ENCODE results near the gene DGCR8.

The DGCR8 gene

GRCh38 chr22:20145832-20146223 is 65.8 kb downstream of the DGCR8 start:
- CTCF ChIA-PET = no interaction called here
- no peak for DNase-seq (ENCODE audit: extremely low spot score)
- TF ChIP-seq LEF1 (IDR thresholded peaks at IDR 0.05; ENCODE audit: borderline replicate concordance) = no peak
- TF ChIP-seq FOXK2 (IDR thresholded peaks at IDR 0.05) = no peak
- no peak for TF ChIP-seq HDGF (IDR thresholded peaks at IDR 0.05; ENCODE audit: borderline replicate concordance)
- no peak for TF ChIP-seq FOXA1 (IDR thresholded peaks at IDR 0.05)
- TF ChIP-seq TARDBP (IDR thresholded peaks at IDR 0.05) = no peak
- TF ChIP-seq NFRKB (IDR thresholded peaks at IDR 0.05) = no peak
- TF ChIP-seq CTBP1 (IDR thresholded peaks at IDR 0.05; ENCODE audit: borderline replicate concordance) = no peak
- no peak for TF ChIP-seq ARNT (IDR thresholded peaks at IDR 0.05)
- TF ChIP-seq SP1 (IDR thresholded peaks at IDR 0.05) = no peak
- no peak for TF ChIP-seq L3MBTL2 (conservative IDR thresholded peaks at IDR 0.05)
- no peak for TF ChIP-seq SUZ12 (IDR thresholded peaks at IDR 0.05)
- TF ChIP-seq ZNF384 (IDR thresholded peaks at IDR 0.05) = no peak
- no peak for TF ChIP-seq BHLHE40 (IDR thresholded peaks at IDR 0.05; ENCODE audit: borderline replicate concordance)
- TF ChIP-seq FOXM1 (IDR thresholded peaks at IDR 0.05; ENCODE audit: borderline replicate concordance) = no peak
- TF ChIP-seq ELF4 (IDR thresholded peaks at IDR 0.05) = no peak
- POLR2A ChIA-PET = no interaction called here

- DNase-seq (ENCODE audit: extremely low spot score) = no peak
- ChIA-PET CTCF (no interaction called here), POLR2A (no interaction called here)
- TF ChIP-seq SP1 (IDR thresholded peaks at IDR 0.05) (no peak), NFRKB (IDR thresholded peaks at IDR 0.05) (no peak), FOXK2 (IDR thresholded peaks at IDR 0.05) (no peak), ZNF384 (IDR thresholded peaks at IDR 0.05) (no peak), PKNOX1 (IDR thresholded peaks at IDR 0.05) (no peak), TARDBP (IDR thresholded peaks at IDR 0.05) (no peak), HDGF (IDR thresholded peaks at IDR 0.05; ENCODE audit: borderline replicate concordance) (no peak), FOXA1 (IDR thresholded peaks at IDR 0.05) (no peak), ARNT (IDR thresholded peaks at IDR 0.05) (no peak), SUZ12 (IDR thresholded peaks at IDR 0.05) (no peak), ELF4 (IDR thresholded peaks at IDR 0.05) (no peak), BHLHE40 (IDR thresholded peaks at IDR 0.05; ENCODE audit: borderline replicate concordance) (no peak), L3MBTL2 (conservative IDR thresholded peaks at IDR 0.05) (no peak), LEF1 (IDR thresholded peaks at IDR 0.05; ENCODE audit: borderline replicate concordance) (no peak), CTBP1 (IDR thresholded peaks at IDR 0.05; ENCODE audit: borderline replicate concordance) (no peak), FOXM1 (IDR thresholded peaks at IDR 0.05; ENCODE audit: borderline replicate concordance) (no peak)
Measured at GRCh38 chr22:20146777-20147176, 66.7 kb downstream of the DGCR8 start.

- TF ChIP-seq ELF4 (IDR thresholded peaks at IDR 0.05) (no peak), L3MBTL2 (conservative IDR thresholded peaks at IDR 0.05) (no peak), LEF1 (IDR thresholded peaks at IDR 0.05; ENCODE audit: borderline replicate concordance) (no peak), NFRKB (IDR thresholded peaks at IDR 0.05) (no peak), TARDBP (IDR thresholded peaks at IDR 0.05) (no peak), FOXK2 (IDR thresholded peaks at IDR 0.05) (no peak), ZNF384 (IDR thresholded peaks at IDR 0.05) (no peak), FOXM1 (IDR thresholded peaks at IDR 0.05; ENCODE audit: borderline replicate concordance) (no peak), ARNT (IDR thresholded peaks at IDR 0.05) (no peak), CTBP1 (IDR thresholded peaks at IDR 0.05; ENCODE audit: borderline replicate concordance) (no peak), SP1 (IDR thresholded peaks at IDR 0.05) (no peak), FOXA1 (IDR thresholded peaks at IDR 0.05) (no peak), PKNOX1 (IDR thresholded peaks at IDR 0.05) (no peak), BHLHE40 (IDR thresholded peaks at IDR 0.05; ENCODE audit: borderline replicate concordance) (no peak), SUZ12 (IDR thresholded peaks at IDR 0.05) (no peak), HDGF (IDR thresholded peaks at IDR 0.05; ENCODE audit: borderline replicate concordance) (no peak)
- ChIA-PET CTCF (interaction anchor here (0.5 kb wide), 1 partner anchor 123 kb away, joined by 3 read pairs; no protein-coding TSS in a partner anchor), POLR2A (no interaction called here)
- DNase-seq (ENCODE audit: extremely low spot score) = no peak
Measured at GRCh38 chr22:20147237-20147988, 67.4 kb downstream of the DGCR8 start.

GRCh38 chr22:20148414-20148813 is 68.4 kb downstream of the DGCR8 start:
- TF ChIP-seq ELF4 (IDR thresholded peaks at IDR 0.05) (no peak), CTBP1 (IDR thresholded peaks at IDR 0.05; ENCODE audit: borderline replicate concordance) (no peak), NFRKB (IDR thresholded peaks at IDR 0.05) (no peak), BHLHE40 (IDR thresholded peaks at IDR 0.05; ENCODE audit: borderline replicate concordance) (no peak), LEF1 (IDR thresholded peaks at IDR 0.05; ENCODE audit: borderline replicate concordance) (no peak), SP1 (IDR thresholded peaks at IDR 0.05) (no peak), HDGF (IDR thresholded peaks at IDR 0.05; ENCODE audit: borderline replicate concordance) (no peak), ARNT (IDR thresholded peaks at IDR 0.05) (no peak), PKNOX1 (IDR thresholded peaks at IDR 0.05) (no peak)
- ChIA-PET POLR2A (no interaction called here), CTCF (interaction anchor here (0.7 kb wide), 1 partner anchor 221 kb away, joined by 3 read pairs; no protein-coding TSS in a partner anchor)
- DNase-seq (ENCODE audit: extremely low spot score) = no peak

- ChIA-PET POLR2A (no interaction called here), CTCF (no interaction called here)
- DNase-seq (ENCODE audit: extremely low spot score) = no peak
- TF ChIP-seq BHLHE40 (IDR thresholded peaks at IDR 0.05; ENCODE audit: borderline replicate concordance) = no peak
- TF ChIP-seq L3MBTL2 (conservative IDR thresholded peaks at IDR 0.05) = no peak
- TF ChIP-seq NFRKB (IDR thresholded peaks at IDR 0.05) = no peak
- no peak for TF ChIP-seq FOXK2 (IDR thresholded peaks at IDR 0.05)
- no peak for TF ChIP-seq FOXA1 (IDR thresholded peaks at IDR 0.05)
- no peak for TF ChIP-seq ARNT (IDR thresholded peaks at IDR 0.05)
- no peak for TF ChIP-seq HDGF (IDR thresholded peaks at IDR 0.05; ENCODE audit: borderline replicate concordance)
Measured at GRCh38 chr22:20149257-20150250, 69.5 kb downstream of the DGCR8 start.
